ENCODE data around the gene PCDH15. TPM values are rescaled to one million over a fixed set of nuclear protein-coding genes. Genes with fewer than 3 reads are reported as not detected.

PCDH15 gene
- polyA plus RNA-seq, 1 of the 3 experiments (the other 2 are of a cell fraction): 0.03 TPM

- CTCF ChIA-PET: interaction anchor here (0.7 kb wide), 1 partner anchor 67 kb away, joined by 3 read pairs; no protein-coding TSS in a partner anchor
- H3K27me3 ChIP-seq (ENCODE audit: insufficient read depth): no peaks in the 10 kb centered on the region
- DNase-seq: no peak
Measured at GRCh38 chr10:54554028-54554427, 247.0 kb downstream of the PCDH15 start.

GRCh38 chr10:54550016-54550415 is 251.0 kb downstream of the PCDH15 start:
- H3K36me3 ChIP-seq (replicated peaks in 1 of 2; ENCODE audit: control insufficient read depth in 1 of 2, insufficient read depth in 2 of 2, low read length in 1 of 2): no peaks in the 10 kb centered on the region
- H3K4me2 ChIP-seq: no peak overlapping the region
- H3K9me2 ChIP-seq: no peaks in the 10 kb centered on the region
- no peaks in the 10 kb centered on the region for H3K4me1 ChIP-seq (ENCODE audit: control insufficient read depth in 1 of 2, insufficient read depth in 2 of 2, low read depth in 1 of 2, low read length in 1 of 2)
- TF ChIP-seq GATA2 (CRISPR knock-in tag; IDR thresholded peaks at IDR 0.05) (no peak), CTCF (IDR thresholded peaks at IDR 0.05) (no peak), TEAD4 (IDR thresholded peaks at IDR 0.05; ENCODE audit: borderline replicate concordance, insufficient read depth) (no peak)
- no peak overlapping the region for H3K27ac ChIP-seq (ENCODE audit: low read depth in 2 of 2, low read length in 1 of 2)
- DNase-seq: no peak
- ChIA-PET POLR2A (no interaction called here), CTCF (interaction anchor here (1.4 kb wide), 1 partner anchor 12 kb away, joined by 3 read pairs; no protein-coding TSS in a partner anchor)
- 0 out of 2 replicates have a peak overlapping the region, but pooled peaks have one; percentile 41 for H2AFZ ChIP-seq (ENCODE audit: low read depth)
- H3K9ac ChIP-seq: no peak overlapping the region
- H3F3A ChIP-seq (replicated peaks; ENCODE audit: insufficient read depth): no peaks in the 10 kb centered on the region
- no peaks in the 10 kb centered on the region for H3K79me2 ChIP-seq (ENCODE audit: insufficient read depth)
- no peak overlapping the region for H3K4me3 ChIP-seq (ENCODE audit: low read depth in 2 of 2, low read length in 1 of 2)
- H4K20me1 ChIP-seq (ENCODE audit: insufficient read depth): no peaks in the 10 kb centered on the region
- 30% methylated on average over 3 of the region's 3 CpGs for WGBS (ENCODE audit: low lambda C conversion rate)
- no peaks in the 10 kb centered on the region for H3K27me3 ChIP-seq (ENCODE audit: insufficient read depth)
- no peaks in the 10 kb centered on the region; the same call in 1 of the 2 replicates for H3K9me3 ChIP-seq

More at GRCh38 chr10:54554028-54554427, 247.0 kb downstream of the PCDH15 start:
- Histone ChIP-seq H3F3A (replicated peaks; ENCODE audit: insufficient read depth) (no peaks in the 10 kb centered on the region), H3K4me3 (ENCODE audit: low read depth in 2 of 2, low read length in 1 of 2) (no peak overlapping the region), H4K20me1 (ENCODE audit: insufficient read depth) (no peaks in the 10 kb centered on the region), H3K4me1 (ENCODE audit: control insufficient read depth in 1 of 2, insufficient read depth in 2 of 2, low read depth in 1 of 2, low read length in 1 of 2) (no peaks in the 10 kb centered on the region), H3K9ac (no peak overlapping the region), H3K9me3 (no peaks in the 10 kb centered on the region), H2AFZ (ENCODE audit: low read depth) (no peak overlapping the region), H3K27ac (ENCODE audit: low read depth in 2 of 2, low read length in 1 of 2) (no peak overlapping the region), H3K9me2 (no peaks in the 10 kb centered on the region), H3K36me3 (replicated peaks in 1 of 2; ENCODE audit: control insufficient read depth in 1 of 2, insufficient read depth in 2 of 2, low read length in 1 of 2) (no peaks in the 10 kb centered on the region), H3K4me2 (no peak overlapping the region), H3K79me2 (ENCODE audit: insufficient read depth) (no peaks in the 10 kb centered on the region)
- TF ChIP-seq EZH2phosphoT487 (IDR thresholded peaks at IDR 0.05; ENCODE audit: borderline replicate concordance, low read depth) (no peak), CHD2 (IDR thresholded peaks at IDR 0.05; ENCODE audit: low read length, partially characterized antibody) (no peak), YY1 (IDR thresholded peaks at IDR 0.05; ENCODE audit: low read depth) (no peak), SIN3A (IDR thresholded peaks at IDR 0.05; ENCODE audit: borderline replicate concordance, low read depth, low read length) (no peak), GABPA (IDR thresholded peaks at IDR 0.05; ENCODE audit: low read depth) (no peak), RCOR1 (IDR thresholded peaks at IDR 0.05; ENCODE audit: low read length) (no peak), POLR2AphosphoS5 (IDR thresholded peaks at IDR 0.05; ENCODE audit: low read depth, low read length) (no peak), RFX5 (IDR thresholded peaks at IDR 0.05; ENCODE audit: low read length) (no peak), RAD21 (IDR thresholded peaks at IDR 0.05; ENCODE audit: low read length) (no peak), MEF2A (IDR thresholded peaks at IDR 0.05; ENCODE audit: borderline replicate concordance, low read depth) (no peak), IRF3 (IDR thresholded peaks at IDR 0.05; ENCODE audit: low read depth, low read length) (no peak), EP300 (IDR thresholded peaks at IDR 0.05; ENCODE audit: borderline replicate concordance in 1 of 2, low read depth in 1 of 2, low read length in 1 of 2) (no peak), JUND (IDR thresholded peaks at IDR 0.05) (no peak), MAX (IDR thresholded peaks at IDR 0.05; ENCODE audit: low read depth) (no peak), TCF12 (IDR thresholded peaks at IDR 0.05) (no peak), GATA2 (CRISPR knock-in tag; IDR thresholded peaks at IDR 0.05) (no peak), FOXJ3 (CRISPR knock-in tag; IDR thresholded peaks at IDR 0.05) (no peak), ZBTB33 (IDR thresholded peaks at IDR 0.05; ENCODE audit: borderline replicate concordance, low read depth) (no peak)
- WGBS (ENCODE audit: low lambda C conversion rate): 75% methylated on average over 2 of the region's 2 CpGs
- POLR2A ChIA-PET: no interaction called here
